ENCODE measurements around the gene GALNT14. TPM values are rescaled to one million over a fixed set of nuclear protein-coding genes. Genes with fewer than 3 reads are reported as not detected.

The GALNT14 gene
- total and polyA plus RNA-seq, 10 of the 15 experiments (the other 5 are each of a cell fraction or from before 2014, with no cell fraction given) = 3.7 to 17.8 (median 6.0) TPM

GRCh38 chr2:30949435-30949834 lies 188.8 kb downstream of the GALNT14 start (continued):
- no peak for TF ChIP-seq E2F8 (IDR thresholded peaks at IDR 0.05; ENCODE audit: low read depth, partially characterized antibody)

- Histone ChIP-seq H3K4me2 (ENCODE audit: control insufficient read depth, insufficient read depth) (no peak overlapping the region), H3K4me1 (ENCODE audit: control insufficient read depth, insufficient read depth, low read length) (no peaks in the 10 kb centered on the region), H3K9me3 (replicated peaks; ENCODE audit: control insufficient read depth, insufficient read depth, low read length) (no peaks in the 10 kb centered on the region), H3K79me2 (ENCODE audit: control insufficient read depth, insufficient read depth, low read length) (no peaks in the 10 kb centered on the region), H4K20me1 (ENCODE audit: control insufficient read depth, insufficient read depth) (no peaks in the 10 kb centered on the region), H3K4me3 (no peak overlapping the region), H3K27ac (ENCODE audit: control insufficient read depth, insufficient read depth) (no peak overlapping the region), H2AFZ (ENCODE audit: control insufficient read depth, low read depth, low read length) (no peak overlapping the region), H3K9ac (ENCODE audit: control insufficient read depth, insufficient read depth, low read length) (no peak overlapping the region), H3K36me3 (ENCODE audit: control insufficient read depth in 2 of 2, insufficient read depth in 2 of 2, low read length in 1 of 2) (no peaks in the 10 kb centered on the region; a peak in 2 of 4 replicates), H3K27me3 (replicated peaks in 1 of 2; ENCODE audit: control insufficient read depth in 2 of 2, insufficient read depth in 2 of 2, low read length in 1 of 2) (no peaks in the 10 kb centered on the region)
- POLR2A ChIA-PET = no interaction called here
- TF ChIP-seq BRCA1 (IDR thresholded peaks at IDR 0.05; ENCODE audit: low read depth, low read length) (no peak), RELB (IDR thresholded peaks at IDR 0.05; ENCODE audit: low read depth) (no peak), LARP7 (IDR thresholded peaks at IDR 0.05) (no peak), ATF2 (IDR thresholded peaks at IDR 0.05; ENCODE audit: low read length) (no peak), SMAD5 (IDR thresholded peaks at IDR 0.05; ENCODE audit: low read depth) (no peak), KAT2A (conservative IDR thresholded peaks at IDR 0.05; ENCODE audit: control insufficient read depth, low read depth, low read length) (no peak), ELK1 (IDR thresholded peaks at IDR 0.05; ENCODE audit: low read depth, low read length) (no peak), CBX3 (IDR thresholded peaks at IDR 0.05; ENCODE audit: borderline replicate concordance, low read depth) (no peak), ZBED1 (IDR thresholded peaks at IDR 0.05; ENCODE audit: borderline replicate concordance) (no peak), NR2C1 (IDR thresholded peaks at IDR 0.05) (no peak), GATAD2B (conservative IDR thresholded peaks at IDR 0.05; ENCODE audit: low read depth) (no peak), YY1 (IDR thresholded peaks at IDR 0.05; ENCODE audit: low read depth, low read length) (no peak), TARDBP (IDR thresholded peaks at IDR 0.05; ENCODE audit: borderline replicate concordance) (no peak), ZBTB33 (IDR thresholded peaks at IDR 0.05) (no peak), JUNB (IDR thresholded peaks at IDR 0.05) (no peak)
- RAD21 ChIA-PET (ENCODE audit: unreplicated experiment) = no interaction called here
- WGBS (ENCODE audit: insufficient coverage, insufficient replicate concordance, low lambda C conversion rate, missing lambda C conversion rate) = 49% methylated on average over 2 of the region's 2 CpGs
- intact Hi-C loops (cut with micrococcal nuclease; ENCODE audit: unreplicated experiment) = no loop called here
- DNase-seq (ENCODE audit: low read depth, low spot score) = no peak
- BruUV-seq (replicated peaks) = no TSS peak
- SMC1A ChIA-PET (ENCODE audit: uncharacterized antibody, unreplicated experiment) = interaction anchor here (1.1 to 1.7 kb wide), 2 partner anchors 9 to 221 kb away, joined by 3 read pairs; no protein-coding TSS in a partner anchor
- in situ Hi-C loops (cut with MboI) = no loop called here
- no peak for FAIRE-seq
- no peak for ATAC-seq
- CTCF ChIA-PET = interaction anchor here (1.3 kb wide), 1 partner anchor 86 kb away, joined by 3 read pairs; no protein-coding TSS in a partner anchor
Observed at GRCh38 chr2:30948857-30949256, 189.4 kb downstream of the GALNT14 start.
